ENCODE measurements around the gene YIPF2.
"Not testable (repeated sequence)": the region's sequence is repeated elsewhere in the genome, so short reads cannot be mapped to it uniquely, and the experiment has no call there.

Gene YIPF2

GRCh38 chr19:10911579-10912363 is 16.7 kb downstream of the YIPF2 start:
- no peak for DNase-seq (ENCODE audit: low read depth in 2 of 2)

GRCh38 chr19:10908380-10908960 is 20.0 kb downstream of the YIPF2 start:
- DNase-seq (ENCODE audit: low read depth in 2 of 2) = no peak

- no peak for DNase-seq (ENCODE audit: low read depth in 2 of 2)
Observed at GRCh38 chr19:10907925-10908324, 20.5 kb downstream of the YIPF2 start.

- no peak for DNase-seq (ENCODE audit: low read depth in 2 of 2)
Observed at GRCh38 chr19:10899151-10899653, 29.2 kb downstream of the YIPF2 start.

- DNase-seq (ENCODE audit: low read depth in 2 of 2) = no peak
Observed at GRCh38 chr19:10898633-10899032, 29.8 kb downstream of the YIPF2 start.

GRCh38 chr19:10896851-10897526 is 31.4 kb downstream of the YIPF2 start:
- DNase-seq (ENCODE audit: low read depth in 2 of 2) = no peak

- DNase-seq (ENCODE audit: low read depth in 2 of 2) = no peak
Observed at GRCh38 chr19:10895920-10896319, 32.5 kb downstream of the YIPF2 start.

- DNase-seq (ENCODE audit: low read depth in 2 of 2) = no peak
Observed at GRCh38 chr19:10895363-10895762, 33.1 kb downstream of the YIPF2 start.

- DNase-seq (ENCODE audit: low read depth in 2 of 2) = no peak
Observed at GRCh38 chr19:10894911-10895213, 33.6 kb downstream of the YIPF2 start.

- no peak for DNase-seq (ENCODE audit: low read depth in 2 of 2)
Observed at GRCh38 chr19:10892256-10892655, 36.2 kb downstream of the YIPF2 start.

- DNase-seq (ENCODE audit: low read depth in 2 of 2) = no peak
Observed at GRCh38 chr19:10891405-10892086, 36.9 kb downstream of the YIPF2 start.

GRCh38 chr19:10889880-10890279 is 38.6 kb downstream of the YIPF2 start:
- DNase-seq (ENCODE audit: low read depth in 2 of 2) = no peak

- DNase-seq (ENCODE audit: low read depth in 2 of 2) = no peak
Observed at GRCh38 chr19:10888421-10888866, 40.0 kb downstream of the YIPF2 start.

- no peak for DNase-seq (ENCODE audit: low read depth in 2 of 2)
Observed at GRCh38 chr19:10887616-10888367, 40.6 kb downstream of the YIPF2 start.

GRCh38 chr19:10885201-10886169 is 43.0 kb downstream of the YIPF2 start:
- DNase-seq (ENCODE audit: low read depth in 2 of 2) = no peak

GRCh38 chr19:10884274-10884673 is 44.2 kb downstream of the YIPF2 start:
- DNase-seq (ENCODE audit: low read depth in 2 of 2) = no peak

- no peak for DNase-seq (ENCODE audit: low read depth in 2 of 2)
Observed at GRCh38 chr19:10882108-10882457, 46.4 kb downstream of the YIPF2 start.

GRCh38 chr19:10881403-10882107 is 46.9 kb downstream of the YIPF2 start:
- DNase-seq (ENCODE audit: low read depth in 2 of 2) = no peak

GRCh38 chr19:10878253-10878652 is 50.2 kb downstream of the YIPF2 start:
- DNase-seq (ENCODE audit: low read depth in 2 of 2) = no peak

GRCh38 chr19:10877608-10878007 is 50.8 kb downstream of the YIPF2 start:
- DNase-seq (ENCODE audit: low read depth in 2 of 2) = not testable (repeated sequence)

Data from stimulated activated CD4-positive, alpha-beta T cell treated with anti-CD3 and anti-CD28 coated beads, Interleukin-1b, Interleukin-23, amount 100 ng/mL, for 1 hour (primary cell).